Measurements from ENCODE around the gene PLA2R1. TPM values are rescaled to one million over a fixed set of nuclear protein-coding genes. Genes with fewer than 3 reads are reported as not detected.

The PLA2R1 gene
- total RNA-seq, 1 donor from 2014 or later = 9.3 TPM

GRCh38 chr2:159916511-159916910, 145.9 kb downstream of the PLA2R1 start:
- H3K27ac ChIP-seq = no peak overlapping the region
- H3K4me1 ChIP-seq = no peaks in the 10 kb centered on the region
- intact Hi-C loops (cut with DNase I) = no loop called here
- TF ChIP-seq CTCF (IDR thresholded peaks at IDR 0.05) = no peak
- no peaks in the 10 kb centered on the region for H3K27me3 ChIP-seq
- H3K36me3 ChIP-seq = no peaks in the 10 kb centered on the region
- DNase-seq (ENCODE audit: low spot score in 2 of 2) = no peak
- H3K9me3 ChIP-seq = no peaks in the 10 kb centered on the region
- H3K4me3 ChIP-seq = no peak overlapping the region

- no peak for DNase-seq (ENCODE audit: low spot score in 2 of 2)
- intact Hi-C loops (cut with DNase I) = no loop called here
- Histone ChIP-seq H3K27me3 (no peaks in the 10 kb centered on the region), H3K27ac (no peak overlapping the region), H3K36me3 (no peaks in the 10 kb centered on the region), H3K9me3 (no peaks in the 10 kb centered on the region), H3K4me1 (no peaks in the 10 kb centered on the region), H3K4me3 (no peak overlapping the region)
- no peak for TF ChIP-seq CTCF (IDR thresholded peaks at IDR 0.05)
These were observed 148.5 kb downstream of the PLA2R1 start for GRCh38 chr2:159913900-159914299.

GRCh38 chr2:159912580-159912979, 149.8 kb downstream of the PLA2R1 start:
- Histone ChIP-seq H3K27ac (no peak overlapping the region), H3K36me3 (no peaks in the 10 kb centered on the region), H3K4me3 (no peak overlapping the region), H3K27me3 (no peaks in the 10 kb centered on the region), H3K9me3 (no peaks in the 10 kb centered on the region), H3K4me1 (no peaks in the 10 kb centered on the region)
- DNase-seq (ENCODE audit: low spot score in 2 of 2) = no peak
- intact Hi-C loops (cut with DNase I) = no loop called here
- no peak for TF ChIP-seq CTCF (IDR thresholded peaks at IDR 0.05)

GRCh38 chr2:159910951-159911350, 151.5 kb downstream of the PLA2R1 start:
- H3K4me1 ChIP-seq = no peaks in the 10 kb centered on the region
- H3K36me3 ChIP-seq = no peaks in the 10 kb centered on the region
- intact Hi-C loops (cut with DNase I) = no loop called here
- no peak overlapping the region for H3K27ac ChIP-seq
- H3K27me3 ChIP-seq = no peaks in the 10 kb centered on the region
- DNase-seq (ENCODE audit: low spot score in 2 of 2) = no peak
- no peaks in the 10 kb centered on the region for H3K9me3 ChIP-seq
- no peak for TF ChIP-seq CTCF (IDR thresholded peaks at IDR 0.05)
- H3K4me3 ChIP-seq = no peak overlapping the region

DNA sequence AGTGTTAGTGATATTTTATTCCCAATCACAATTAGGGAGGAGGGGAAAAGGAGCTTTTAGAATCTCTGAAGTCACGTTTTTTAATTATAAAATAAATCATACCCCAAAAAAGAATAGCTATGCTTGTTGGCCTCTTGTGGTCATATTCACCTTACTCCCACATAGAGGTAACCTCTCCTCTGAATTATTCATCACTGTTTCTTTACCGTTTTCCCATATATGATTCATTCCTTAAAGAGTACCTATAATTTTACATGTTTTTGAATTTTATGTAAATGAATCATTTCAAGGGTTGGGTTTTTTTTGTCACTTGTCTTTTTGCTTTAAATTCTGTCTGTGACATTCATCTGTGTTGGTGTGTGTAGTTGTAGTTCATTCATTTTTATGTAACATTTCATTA, 153.8 kb downstream of the PLA2R1 start:
- intact Hi-C loops (cut with DNase I) = no loop called here
- no peaks in the 10 kb centered on the region for H3K9me3 ChIP-seq
- H3K27me3 ChIP-seq = no peaks in the 10 kb centered on the region
- H3K36me3 ChIP-seq = no peaks in the 10 kb centered on the region
- no peak overlapping the region for H3K27ac ChIP-seq
- no peaks in the 10 kb centered on the region for H3K4me1 ChIP-seq
- DNase-seq (ENCODE audit: low spot score in 2 of 2) = no peak
- no peak overlapping the region for H3K4me3 ChIP-seq
- TF ChIP-seq CTCF (IDR thresholded peaks at IDR 0.05) = no peak

GRCh38 chr2:159907909-159908308, 154.5 kb downstream of the PLA2R1 start:
- H3K27me3 ChIP-seq = no peaks in the 10 kb centered on the region
- no peaks in the 10 kb centered on the region for H3K4me1 ChIP-seq
- DNase-seq (ENCODE audit: low spot score in 2 of 2) = no peak
- TF ChIP-seq CTCF (IDR thresholded peaks at IDR 0.05) = no peak
- intact Hi-C loops (cut with DNase I) = no loop called here
- no peaks in the 10 kb centered on the region for H3K9me3 ChIP-seq
- H3K36me3 ChIP-seq = no peaks in the 10 kb centered on the region
- no peak overlapping the region for H3K4me3 ChIP-seq
- no peak overlapping the region for H3K27ac ChIP-seq

Measured in ascending aorta (tissue), 2 donors.